PC-9 (cell line): ENCODE data around the gene PDE6B.

ENCODE experiments used
- EZH2 ChIP-seq: fragments of 200-600 bp; sonication (generic); IDR thresholded peaks from 2 replicates; pipeline ENCODE4 v1.8.0; 2017; ENCODE audit warnings: antibody characterized with exemption, low read depth
- TF ChIP-seq, protein P1 (sequence below): fragments of 200-600 bp; sonication (generic); conservative IDR thresholded peaks from 2 replicates; pipeline ENCODE4 v1.6.1; 2017; ENCODE audit warnings: mixed run types, antibody characterized with exemption, mild to moderate bottlenecking, moderate library complexity

DNA sequence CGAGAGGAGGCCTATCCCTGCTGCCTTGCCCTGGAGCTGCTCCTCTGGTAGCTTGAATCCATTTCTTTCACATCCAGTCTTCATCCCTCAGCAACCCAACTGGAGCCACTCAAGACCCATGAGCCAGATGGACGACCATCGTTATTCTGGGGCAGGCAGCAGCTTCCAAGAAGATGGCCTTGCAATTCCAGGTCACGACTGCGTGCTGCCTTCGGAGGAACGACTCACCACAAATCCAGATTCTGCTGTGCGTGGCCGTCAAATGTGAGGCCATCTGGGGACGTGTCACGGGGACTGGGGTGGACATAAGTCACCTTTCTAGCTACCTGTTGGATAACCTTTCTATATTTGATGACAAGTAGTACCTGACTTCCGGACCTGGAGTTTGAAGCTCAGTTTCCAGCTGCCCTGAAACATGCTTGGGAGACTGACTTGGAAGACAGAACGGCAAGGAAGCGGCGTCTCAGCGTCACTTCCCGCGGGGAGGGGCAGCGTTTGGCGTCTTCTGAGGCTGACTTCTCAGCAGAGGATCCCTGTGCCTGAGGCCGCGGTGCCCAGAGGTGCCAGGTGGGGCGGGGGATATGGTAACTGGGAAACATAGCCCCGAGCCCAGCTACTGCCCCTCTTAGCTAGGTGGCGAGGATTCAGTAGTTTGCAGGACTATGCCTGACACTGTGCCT, 37.6 kb upstream of the PDE6B start:
- TF ChIP-seq, protein P1, sequence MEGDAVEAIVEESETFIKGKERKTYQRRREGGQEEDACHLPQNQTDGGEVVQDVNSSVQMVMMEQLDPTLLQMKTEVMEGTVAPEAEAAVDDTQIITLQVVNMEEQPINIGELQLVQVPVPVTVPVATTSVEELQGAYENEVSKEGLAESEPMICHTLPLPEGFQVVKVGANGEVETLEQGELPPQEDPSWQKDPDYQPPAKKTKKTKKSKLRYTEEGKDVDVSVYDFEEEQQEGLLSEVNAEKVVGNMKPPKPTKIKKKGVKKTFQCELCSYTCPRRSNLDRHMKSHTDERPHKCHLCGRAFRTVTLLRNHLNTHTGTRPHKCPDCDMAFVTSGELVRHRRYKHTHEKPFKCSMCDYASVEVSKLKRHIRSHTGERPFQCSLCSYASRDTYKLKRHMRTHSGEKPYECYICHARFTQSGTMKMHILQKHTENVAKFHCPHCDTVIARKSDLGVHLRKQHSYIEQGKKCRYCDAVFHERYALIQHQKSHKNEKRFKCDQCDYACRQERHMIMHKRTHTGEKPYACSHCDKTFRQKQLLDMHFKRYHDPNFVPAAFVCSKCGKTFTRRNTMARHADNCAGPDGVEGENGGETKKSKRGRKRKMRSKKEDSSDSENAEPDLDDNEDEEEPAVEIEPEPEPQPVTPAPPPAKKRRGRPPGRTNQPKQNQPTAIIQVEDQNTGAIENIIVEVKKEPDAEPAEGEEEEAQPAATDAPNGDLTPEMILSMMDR: no peak
- TF ChIP-seq EZH2: no peak
